ENCODE measurements around the gene RETN.

DNA sequence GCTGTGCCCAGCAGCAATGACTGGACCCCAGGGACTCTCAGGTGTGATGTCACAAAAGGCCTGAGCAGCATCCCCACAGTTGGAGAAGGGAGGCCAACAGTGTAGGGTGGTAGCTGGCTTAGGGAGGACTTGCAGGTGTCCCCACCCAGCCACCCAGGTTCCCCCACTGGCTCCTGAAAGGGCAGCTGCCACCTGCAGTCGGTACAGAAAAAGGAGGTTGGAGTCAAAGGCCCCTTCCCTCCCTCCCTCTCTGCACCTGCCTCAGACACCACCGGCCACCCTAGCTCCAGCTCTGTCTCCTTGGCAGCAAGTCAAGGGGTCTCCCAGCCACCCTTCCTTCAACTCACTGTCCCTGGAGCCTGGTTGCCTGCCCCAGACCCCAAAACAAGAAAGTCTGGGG, 35.2 kb upstream of the RETN start, which contains the start of gene PCP2:
- TF ChIP-seq, protein P1, sequence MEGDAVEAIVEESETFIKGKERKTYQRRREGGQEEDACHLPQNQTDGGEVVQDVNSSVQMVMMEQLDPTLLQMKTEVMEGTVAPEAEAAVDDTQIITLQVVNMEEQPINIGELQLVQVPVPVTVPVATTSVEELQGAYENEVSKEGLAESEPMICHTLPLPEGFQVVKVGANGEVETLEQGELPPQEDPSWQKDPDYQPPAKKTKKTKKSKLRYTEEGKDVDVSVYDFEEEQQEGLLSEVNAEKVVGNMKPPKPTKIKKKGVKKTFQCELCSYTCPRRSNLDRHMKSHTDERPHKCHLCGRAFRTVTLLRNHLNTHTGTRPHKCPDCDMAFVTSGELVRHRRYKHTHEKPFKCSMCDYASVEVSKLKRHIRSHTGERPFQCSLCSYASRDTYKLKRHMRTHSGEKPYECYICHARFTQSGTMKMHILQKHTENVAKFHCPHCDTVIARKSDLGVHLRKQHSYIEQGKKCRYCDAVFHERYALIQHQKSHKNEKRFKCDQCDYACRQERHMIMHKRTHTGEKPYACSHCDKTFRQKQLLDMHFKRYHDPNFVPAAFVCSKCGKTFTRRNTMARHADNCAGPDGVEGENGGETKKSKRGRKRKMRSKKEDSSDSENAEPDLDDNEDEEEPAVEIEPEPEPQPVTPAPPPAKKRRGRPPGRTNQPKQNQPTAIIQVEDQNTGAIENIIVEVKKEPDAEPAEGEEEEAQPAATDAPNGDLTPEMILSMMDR (IDR thresholded peaks at IDR 0.05; ENCODE audit: low read depth, low read length) = no peak
- TF ChIP-seq MYC (IDR thresholded peaks at IDR 0.05; ENCODE audit: low read depth, low read length) = no peak
